ENCODE results near the gene PIGR. TPM values are rescaled to one million over a fixed set of nuclear protein-coding genes. Genes with fewer than 3 reads are reported as not detected.

PIGR gene
- total and polyA plus RNA-seq, 2 of the 8 experiments (the other 6 are each of a cell fraction or from before 2014, with no cell fraction given): not detected

GRCh38 chr1:206992790-206993189, 46.5 kb upstream of the PIGR start:
- Histone ChIP-seq H2BK120ac (replicated peaks; ENCODE audit: low read depth, low read length) (no peak overlapping the region), H2BK5ac (ENCODE audit: low read depth, low read length) (no peak overlapping the region), H4K5ac (ENCODE audit: insufficient read length, low read depth, low read length) (no peak overlapping the region), H2BK20ac (ENCODE audit: low read length) (no peak overlapping the region), H4K8ac (ENCODE audit: extremely low read depth, insufficient read depth, low read length) (no peak overlapping the region), H3K18ac (ENCODE audit: extremely low read depth, low read length) (no peak overlapping the region), H3K4me3 (ENCODE audit: extremely low read depth in 1 of 4, insufficient read depth in 2 of 4, low read depth in 3 of 4, low read length in 4 of 4) (no peak overlapping the region), H2BK12ac (ENCODE audit: low read depth, low read length) (no peak overlapping the region), H2BK15ac (ENCODE audit: low read length) (no peak overlapping the region), H3K4me2 (ENCODE audit: insufficient read depth in 1 of 2, low read depth in 2 of 2, low read length in 2 of 2) (no peak overlapping the region), H3K27ac (ENCODE audit: low read depth, low read length) (no peak overlapping the region), H3K4me1 (replicated peaks in 1 of 4; ENCODE audit: control insufficient read depth in 3 of 4, insufficient read depth in 4 of 4, low read length in 3 of 4) (no peaks in the 10 kb centered on the region), H3K4ac (replicated peaks; ENCODE audit: insufficient read length, low read depth, low read length) (no peak overlapping the region), H2AK5ac (ENCODE audit: low read depth, low read length) (no peak overlapping the region), H3K23me2 (ENCODE audit: low read depth, low read length) (no peaks in the 10 kb centered on the region), H3K14ac (ENCODE audit: insufficient read length) (no peak overlapping the region), H3K56ac (replicated peaks; ENCODE audit: insufficient read length, low read depth, low read length) (no peak overlapping the region), H3K27me3 (replicated peaks in 1 of 4; ENCODE audit: control insufficient read depth in 3 of 4, extremely low read depth in 1 of 4, insufficient read depth in 3 of 4, low read length in 3 of 4) (no peaks in the 10 kb centered on the region; a peak in 1 of 7 replicates), H3K79me2 (ENCODE audit: control insufficient read depth in 1 of 2, insufficient read depth in 2 of 2, low read length in 2 of 2) (no peaks in the 10 kb centered on the region), H4K91ac (replicated peaks; ENCODE audit: insufficient read length, low read length) (no peak overlapping the region), H2AFZ (ENCODE audit: low read length) (no peak overlapping the region), H3K9me3 (ENCODE audit: insufficient read depth in 2 of 2, low read depth in 1 of 2, low read length in 1 of 2) (no peaks in the 10 kb centered on the region), H3K23ac (ENCODE audit: insufficient read length) (no peak overlapping the region), H4K20me1 (replicated peaks in 1 of 2; ENCODE audit: control insufficient read depth in 1 of 2, insufficient read depth in 2 of 2, low read length in 2 of 2) (no peaks in the 10 kb centered on the region), H3K9ac (replicated peaks in 1 of 4; ENCODE audit: extremely low read depth in 1 of 4, low read depth in 3 of 4, low read length in 3 of 4) (no peak overlapping the region), H3K79me1 (ENCODE audit: low read depth, low read length) (no peaks in the 10 kb centered on the region), H3K36me3 (ENCODE audit: control insufficient read depth in 2 of 4, insufficient read depth in 4 of 4, low read length in 3 of 4) (no peaks in the 10 kb centered on the region)
- ChIA-PET POLR2A (ENCODE audit: partially characterized antibody) (no interaction called here), CTCF (ENCODE audit: partially characterized antibody) (interaction anchor here (0.9 to 2.0 kb wide), 9 partner anchors 9 to 485 kb away, joined by 3 to 5 read pairs (median 3); no protein-coding TSS in a partner anchor)
- no peak for FAIRE-seq
- no peak for DNase-seq (ENCODE audit: low read depth in 1 of 2, low spot score in 2 of 2)
- TF ChIP-seq SIRT6 (IDR thresholded peaks at IDR 0.05; ENCODE audit: low read length) (no peak), CBX5 (IDR thresholded peaks at IDR 0.05; ENCODE audit: low read depth, low read length) (no peak), RFX5 (IDR thresholded peaks at IDR 0.05; ENCODE audit: borderline replicate concordance, low read depth, low read length) (no peak), PHF8 (conservative IDR thresholded peaks at IDR 0.05; ENCODE audit: low read depth, low read length) (no peak), BACH1 (IDR thresholded peaks at IDR 0.05; ENCODE audit: low read length) (no peak), TAF1 (IDR thresholded peaks at IDR 0.05; ENCODE audit: low read depth, low read length) (no peak), KDM5A (IDR thresholded peaks at IDR 0.05; ENCODE audit: low read length) (no peak), SP1 (IDR thresholded peaks at IDR 0.05; ENCODE audit: low read depth, low read length) (no peak), POU5F1 (IDR thresholded peaks at IDR 0.05; ENCODE audit: low read depth, low read length) (no peak), KDM1A (IDR thresholded peaks at IDR 0.05; ENCODE audit: borderline replicate concordance, low read length) (no peak), RXRA (IDR thresholded peaks at IDR 0.05; ENCODE audit: insufficient read depth, low read depth, low read length) (no peak)
- TF ChIP-seq, protein P1, sequence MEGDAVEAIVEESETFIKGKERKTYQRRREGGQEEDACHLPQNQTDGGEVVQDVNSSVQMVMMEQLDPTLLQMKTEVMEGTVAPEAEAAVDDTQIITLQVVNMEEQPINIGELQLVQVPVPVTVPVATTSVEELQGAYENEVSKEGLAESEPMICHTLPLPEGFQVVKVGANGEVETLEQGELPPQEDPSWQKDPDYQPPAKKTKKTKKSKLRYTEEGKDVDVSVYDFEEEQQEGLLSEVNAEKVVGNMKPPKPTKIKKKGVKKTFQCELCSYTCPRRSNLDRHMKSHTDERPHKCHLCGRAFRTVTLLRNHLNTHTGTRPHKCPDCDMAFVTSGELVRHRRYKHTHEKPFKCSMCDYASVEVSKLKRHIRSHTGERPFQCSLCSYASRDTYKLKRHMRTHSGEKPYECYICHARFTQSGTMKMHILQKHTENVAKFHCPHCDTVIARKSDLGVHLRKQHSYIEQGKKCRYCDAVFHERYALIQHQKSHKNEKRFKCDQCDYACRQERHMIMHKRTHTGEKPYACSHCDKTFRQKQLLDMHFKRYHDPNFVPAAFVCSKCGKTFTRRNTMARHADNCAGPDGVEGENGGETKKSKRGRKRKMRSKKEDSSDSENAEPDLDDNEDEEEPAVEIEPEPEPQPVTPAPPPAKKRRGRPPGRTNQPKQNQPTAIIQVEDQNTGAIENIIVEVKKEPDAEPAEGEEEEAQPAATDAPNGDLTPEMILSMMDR (IDR thresholded peaks at IDR 0.05; ENCODE audit: control extremely low read depth in 1 of 3, insufficient read depth in 1 of 3, low read depth in 1 of 3, low read length in 3 of 3): no peak
